CMK (cell line): ENCODE data around the gene ADAP2.
"Not testable (repeated sequence)": the region's sequence is repeated elsewhere in the genome, so short reads cannot be mapped to it uniquely, and the experiment has no call there.

Experiments used
- DNase-seq: peaks from one replicate; pipeline ENCODE4 v3.0.0-alpha.2; 2010; ENCODE audit warnings: low read depth

The ADAP2 gene

GRCh38 chr17:30921544-30922196 is at the start of gene ADAP2:
Gene ADAP2 (plus strand): TSS chr17:30921945. CDS start chr17:30922015, 70 bp downstream.
- DNase-seq, result no peak

- DNase-seq, result no peak
Observed at GRCh38 chr17:30886187-30886586, 35.6 kb upstream of the ADAP2 start.

DNA sequence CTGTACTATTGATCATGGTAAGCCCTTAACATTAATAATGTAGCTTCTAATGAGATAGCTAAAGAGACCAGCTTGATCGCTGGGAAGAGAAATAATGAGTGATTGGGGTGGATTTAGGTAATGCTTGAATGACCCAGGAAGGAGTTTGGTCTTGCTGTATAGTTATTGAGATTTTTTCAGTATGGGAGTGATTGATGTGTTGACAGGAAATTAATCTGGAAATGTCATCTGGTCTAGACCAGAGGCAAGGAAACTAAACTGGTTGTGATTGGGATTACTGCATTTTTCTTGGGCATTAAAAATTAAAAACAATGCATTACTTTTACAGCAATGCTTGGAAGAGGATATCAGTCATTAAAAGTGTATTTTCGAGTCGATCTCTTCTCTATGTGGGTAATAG is 27.5 kb upstream of the ADAP2 start:
- no peak for DNase-seq

DNA sequence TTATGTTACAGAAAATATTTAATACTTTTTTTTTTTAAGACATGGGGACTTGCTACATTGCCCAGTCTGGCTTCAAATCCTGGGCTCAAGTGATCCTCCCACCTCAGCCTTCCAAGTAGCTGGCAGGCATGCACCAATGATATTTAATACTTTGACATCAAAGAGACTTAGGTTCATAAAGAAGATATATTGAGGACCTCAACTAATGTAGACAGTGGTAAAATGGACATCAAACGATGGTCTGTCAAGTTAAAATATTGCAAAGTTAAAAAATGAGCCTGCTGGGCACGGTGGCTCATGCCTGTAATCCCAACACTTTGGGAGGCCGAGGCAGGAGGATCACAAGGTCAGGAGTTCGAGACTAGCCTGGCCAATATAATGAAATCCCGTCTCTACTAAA is 24.4 kb upstream of the ADAP2 start:
- no peak for DNase-seq

- no peak for DNase-seq
Observed at GRCh38 chr17:30905742-30906100, 16.0 kb upstream of the ADAP2 start.

DNA sequence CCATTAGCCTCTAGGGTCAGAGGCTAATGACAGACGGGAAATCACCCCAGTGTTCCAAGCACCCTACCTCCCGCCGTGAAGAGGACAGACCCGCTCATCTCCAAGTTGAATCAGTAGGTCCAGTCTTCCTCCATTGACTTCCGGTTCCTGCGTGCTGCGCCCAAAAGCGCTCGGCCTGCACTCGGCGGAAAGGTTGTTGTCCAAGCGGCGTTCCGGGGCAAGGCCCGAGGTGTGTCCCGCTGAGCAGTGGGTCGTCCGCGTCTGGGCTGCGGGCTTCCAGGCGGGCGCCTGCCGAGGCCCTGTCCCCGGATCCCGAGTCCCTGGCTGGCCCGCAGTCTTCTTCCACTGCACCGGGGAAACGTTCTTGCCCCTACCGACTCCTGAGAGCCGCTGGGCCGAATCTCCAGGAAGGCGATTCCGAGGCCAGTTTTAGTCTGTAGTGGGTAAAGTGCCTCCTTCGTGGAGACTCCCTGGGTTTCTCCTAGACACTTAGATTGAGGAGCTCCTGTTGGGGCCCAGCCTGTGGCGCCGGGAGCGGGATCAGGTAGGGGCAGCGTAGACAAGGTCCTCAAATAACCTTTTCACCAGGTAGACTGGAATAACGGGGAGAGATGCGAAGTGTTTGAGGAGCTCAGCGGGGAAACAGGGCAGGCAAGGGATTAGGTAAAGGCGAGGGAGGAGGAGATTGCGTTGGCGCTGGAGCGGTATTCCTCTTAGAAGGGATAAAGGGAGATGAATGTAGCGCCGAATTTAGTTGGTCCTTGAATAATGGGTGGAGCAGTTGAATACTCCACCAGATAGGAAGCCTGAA is 15.4 kb upstream of the ADAP2 start, which contains the start of gene TEFM:
TEFM (minus strand) TSS at position 138 of the 811 bp plus-strand sequence; CDS start at position 98, 40 bp downstream.
- peak; percentile 77 for DNase-seq

DNA sequence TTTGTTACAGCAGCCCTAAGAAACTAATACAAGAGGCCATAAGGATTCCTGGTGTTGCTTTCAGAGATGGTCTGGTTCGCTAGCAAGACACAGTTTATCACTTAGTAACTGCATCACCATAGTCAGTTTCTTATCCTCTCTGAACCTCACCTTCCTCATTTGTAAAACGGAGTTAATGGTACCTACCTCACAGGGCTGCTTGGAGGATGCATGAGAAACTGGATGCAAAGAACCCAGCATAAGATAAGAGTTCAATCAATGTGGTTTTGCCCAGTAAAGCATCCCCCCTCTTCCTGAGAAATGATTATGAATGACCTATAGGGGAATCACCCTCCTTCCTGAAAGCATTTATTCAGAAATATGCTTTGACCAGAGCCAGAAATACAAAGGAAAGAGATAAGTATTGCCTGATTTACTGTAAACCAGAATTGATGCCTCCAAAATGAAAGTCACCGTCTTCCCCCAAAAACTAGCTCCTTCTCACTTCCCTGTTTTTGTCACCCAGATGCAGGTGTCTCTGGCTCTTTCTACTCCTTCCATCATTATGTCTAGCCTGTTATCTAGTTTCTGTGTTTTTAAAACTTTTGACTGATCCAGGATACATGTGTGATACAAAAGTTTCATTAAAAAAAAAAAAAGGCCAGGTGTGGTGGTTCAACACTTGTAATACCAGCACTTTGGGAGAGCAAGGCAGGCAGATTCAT is 12.9 kb upstream of the ADAP2 start:
- DNase-seq, result no peak

GRCh38 chr17:30910151-30910550 is 11.6 kb upstream of the ADAP2 start:
- DNase-seq, result not testable (repeated sequence)

- DNase-seq, result no peak
Observed at GRCh38 chr17:30913955-30914354, 7.8 kb upstream of the ADAP2 start.

DNA sequence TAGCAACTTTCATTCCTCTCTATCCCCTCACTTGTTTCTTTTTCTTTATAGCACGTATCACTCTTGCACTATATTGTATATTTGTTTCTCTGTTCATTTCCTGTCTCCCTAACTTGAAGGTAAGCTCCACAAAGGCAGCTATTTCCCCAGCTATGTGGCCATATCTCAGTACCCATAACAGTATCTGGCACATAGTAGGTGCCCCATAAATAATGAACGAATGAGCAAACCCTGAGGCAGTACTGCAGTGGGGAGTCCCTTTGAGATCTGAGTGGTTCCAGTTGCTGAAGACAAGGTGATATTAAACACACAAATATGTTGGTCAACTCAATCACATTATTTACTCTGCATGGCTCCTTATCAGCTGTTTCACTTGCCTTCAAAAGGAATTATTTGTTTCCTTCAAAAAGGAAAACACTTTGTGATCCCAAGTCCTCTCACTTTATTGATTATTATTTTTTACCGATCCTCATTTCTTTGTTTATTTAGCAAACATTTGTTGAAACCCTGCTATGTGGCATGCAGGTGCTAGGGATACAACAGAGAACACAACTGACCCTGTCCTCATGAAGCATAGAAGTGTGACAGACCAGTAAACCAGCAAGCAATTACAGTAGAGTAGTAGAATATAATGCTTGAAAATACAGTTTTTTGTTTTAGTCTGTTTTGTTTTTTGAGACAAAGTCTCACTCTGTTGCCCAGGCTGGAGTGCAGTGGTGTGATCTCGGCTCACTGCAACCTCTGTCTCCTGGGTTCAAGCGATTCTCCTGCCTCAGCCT is 5.7 kb upstream of the ADAP2 start:
- DNase-seq, result no peak

DNA sequence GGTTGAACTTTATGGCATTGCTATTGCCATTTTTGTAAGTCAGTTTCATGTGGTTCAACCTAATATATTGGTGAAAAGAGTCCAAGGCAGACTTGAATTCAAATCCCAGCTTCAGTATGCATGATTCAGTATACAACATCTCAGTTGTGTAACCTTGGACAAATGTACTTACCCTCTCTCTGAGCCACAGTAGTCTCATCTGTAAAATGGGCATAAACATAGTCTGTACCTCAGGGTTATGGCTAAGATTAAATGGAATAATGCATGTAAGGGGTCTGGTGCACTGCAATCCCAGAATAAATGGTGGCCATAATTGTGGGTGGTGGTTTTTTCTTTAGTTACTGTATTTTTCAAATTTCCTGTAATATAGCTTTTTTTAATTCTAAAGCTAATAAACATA is 4.7 kb upstream of the ADAP2 start:
- no peak for DNase-seq

DNA sequence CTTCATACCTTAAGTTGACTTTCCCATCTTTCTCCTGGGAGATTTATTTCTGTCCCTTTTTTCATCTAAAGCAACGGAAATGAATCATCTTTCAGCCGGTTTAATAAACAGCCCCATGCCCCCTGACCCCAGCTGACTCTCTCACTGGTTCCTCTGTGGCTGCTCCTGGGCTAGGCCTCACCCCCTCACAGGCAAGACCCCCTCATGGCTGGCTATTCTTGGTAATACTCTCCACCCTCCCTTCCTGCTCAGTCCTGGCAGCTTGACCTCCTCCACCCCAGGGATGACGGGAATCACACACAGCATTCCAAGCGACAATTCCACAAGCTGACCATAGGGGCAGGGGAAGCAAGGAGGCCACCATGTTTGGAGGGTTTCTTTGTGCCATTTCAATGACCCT is 1.5 kb upstream of the ADAP2 start:
- DNase-seq, result no peak

GRCh38 chr17:30920683-30921543 is 832 bp upstream of the ADAP2 start:
- DNase-seq, result no peak

DNA sequence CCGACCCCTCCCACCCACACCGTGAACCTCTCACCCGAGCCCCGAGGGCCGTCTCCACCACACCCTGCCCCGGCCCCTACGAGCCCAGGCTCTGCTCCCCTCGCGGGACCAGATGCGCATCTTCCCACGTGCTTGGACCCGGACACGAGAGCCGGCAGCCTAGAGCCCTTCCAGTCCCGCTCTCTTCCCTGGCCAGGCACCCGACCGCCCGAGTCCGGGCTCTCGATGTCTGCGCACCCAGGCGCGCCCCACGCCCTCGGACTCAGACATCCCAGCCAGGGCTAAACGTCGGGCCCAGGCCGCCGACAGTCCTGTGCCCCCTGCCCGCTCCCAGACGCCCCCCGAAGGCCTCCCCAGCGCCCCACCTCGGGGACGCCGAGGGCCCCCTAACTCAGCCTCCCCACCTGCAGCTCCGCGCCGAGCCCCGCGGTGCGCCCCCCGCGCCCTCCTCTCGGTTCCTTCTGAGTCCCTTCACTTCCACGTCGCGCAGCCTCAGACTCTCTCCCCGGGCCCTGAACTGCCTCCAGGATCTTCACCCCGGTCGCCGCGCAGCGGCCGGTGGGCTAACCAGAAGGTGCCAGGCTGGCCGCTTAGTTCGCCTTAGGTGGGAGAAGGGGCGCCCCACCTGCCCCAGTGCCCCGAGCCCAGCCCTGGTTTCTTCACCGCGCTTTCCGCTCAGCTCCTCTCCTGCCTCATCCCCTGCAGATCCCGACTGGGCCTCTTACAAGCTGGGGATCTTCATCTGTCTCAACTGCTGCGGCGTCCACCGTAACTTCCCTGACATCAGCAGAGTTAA is 688 bp downstream of the ADAP2 start:
- DNase-seq, result no peak

DNA sequence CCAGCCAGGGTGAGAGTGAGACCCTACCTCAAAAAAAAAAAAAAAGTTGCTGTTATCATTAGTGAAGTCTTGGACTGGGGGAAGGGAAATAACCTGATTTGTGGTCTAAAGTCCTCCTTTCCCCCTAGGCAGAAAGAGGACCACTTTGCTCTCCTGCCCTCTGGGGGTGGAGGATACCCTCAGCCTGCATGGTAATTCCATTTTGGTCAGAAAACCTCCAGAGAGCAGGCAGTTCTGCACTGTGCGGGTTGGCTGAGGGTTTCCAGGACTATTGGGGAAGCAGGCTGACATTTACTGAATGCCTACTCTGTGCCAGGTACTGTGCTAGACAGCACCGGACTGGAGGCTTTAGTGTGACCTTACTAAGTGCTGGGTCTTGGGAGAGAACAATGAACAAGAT is 2.6 kb downstream of the ADAP2 start:
- no peak for DNase-seq

DNA sequence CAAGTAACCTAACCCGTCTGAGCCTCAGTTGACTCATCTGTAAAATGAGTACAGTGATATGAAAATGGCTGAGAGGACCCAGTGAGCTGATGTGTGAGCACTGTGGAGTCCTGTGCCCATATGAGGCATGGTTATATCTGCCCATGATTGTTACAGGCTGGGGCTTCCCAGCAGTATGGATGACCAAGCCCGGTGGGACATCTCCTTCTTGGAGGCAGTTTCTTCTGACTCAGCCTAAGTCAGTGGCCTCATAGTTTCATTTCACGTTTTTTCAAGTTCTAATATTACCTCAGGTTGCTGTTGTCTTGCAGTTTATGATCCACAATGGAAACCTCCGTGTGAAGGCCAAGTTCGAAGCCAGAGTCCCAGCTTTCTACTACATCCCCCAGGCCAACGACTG is 4.8 kb downstream of the ADAP2 start:
- DNase-seq, result no peak

- no peak for DNase-seq
Observed at GRCh38 chr17:30927756-30928155, 6.0 kb downstream of the ADAP2 start.

- no peak for DNase-seq
Observed at GRCh38 chr17:30928584-30928983, 6.8 kb downstream of the ADAP2 start.

DNA sequence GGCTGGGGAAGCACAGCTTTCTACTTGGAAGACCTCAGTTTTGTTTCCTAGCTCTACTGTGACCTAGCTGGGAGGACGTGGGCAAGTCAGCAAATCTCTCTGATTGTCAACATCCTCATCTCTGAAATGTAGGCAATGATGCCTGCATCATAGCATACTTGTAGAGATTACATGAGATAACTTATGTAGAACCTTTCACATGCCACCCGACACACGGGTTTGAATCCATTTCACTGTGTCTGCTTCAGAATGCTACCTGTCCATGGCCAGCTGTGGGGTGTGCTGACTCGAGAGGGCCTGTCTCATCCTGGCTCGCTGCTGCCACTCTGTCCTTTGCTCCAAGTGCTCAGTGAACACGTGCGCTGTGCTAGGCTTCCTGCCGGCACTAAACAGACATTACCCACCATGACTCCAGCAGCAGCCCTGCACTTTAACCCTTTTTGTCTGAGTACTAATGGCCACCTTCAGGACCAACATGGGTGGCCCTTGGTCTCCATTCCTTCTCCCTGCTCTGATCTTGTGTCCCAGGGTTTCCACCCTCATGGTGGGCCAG is 7.4 kb downstream of the ADAP2 start:
- DNase-seq, result no peak

DNA sequence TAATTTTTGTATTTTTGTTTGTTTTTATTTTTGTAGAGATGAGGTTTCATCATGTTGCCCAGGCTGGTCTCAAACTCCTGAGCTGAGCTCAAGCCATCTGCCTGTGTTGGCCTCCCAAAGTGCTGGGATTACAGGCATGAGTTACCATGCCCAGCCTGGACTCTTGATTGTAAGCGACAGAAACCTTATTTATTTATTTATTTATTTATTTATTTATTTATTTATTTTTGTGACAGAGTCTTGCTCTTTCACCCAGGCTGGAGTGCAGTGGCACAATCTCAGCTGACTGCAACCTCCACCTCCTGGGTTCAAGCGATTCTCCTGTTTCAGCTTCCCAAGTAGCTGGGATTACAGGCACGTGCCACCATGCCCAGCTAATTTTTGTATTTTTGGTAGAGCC is 8.1 kb downstream of the ADAP2 start:
- not testable (repeated sequence) for DNase-seq
